H9 (cell line): ENCODE data around the gene SLF1. TPM values are rescaled to one million over a fixed set of nuclear protein-coding genes. Genes with fewer than 3 reads are reported as not detected.

ENCODE experiments used
- DNase-seq: peaks from one replicate; pipeline ENCODE4 v3.0.0-alpha.2; 2017
- H2AFZ ChIP-seq: one replicate; pipeline ENCODE4 v1.6.1; 2013; ENCODE audit warnings: mild to moderate bottlenecking, low read length, control low read depth, moderate library complexity
- H2AK5ac ChIP-seq: 2 replicates; pipeline ENCODE4 v1.6.1; 2013; ENCODE audit warnings: low read length, control low read depth, mixed read lengths; ENCODE audit not compliant: insufficient read length
- H2BK120ac ChIP-seq: one replicate; pipeline ENCODE4 v1.6.1; 2013; ENCODE audit warnings: low read depth, mild to moderate bottlenecking, low read length, control low read depth, inconsistent platforms; ENCODE audit not compliant: poor library complexity, severe bottlenecking
- H2BK12ac ChIP-seq: 2 replicates; pipeline ENCODE4 v1.6.1; 2013; ENCODE audit warnings: low read length, control low read depth, mixed read lengths, low read depth; ENCODE audit not compliant: insufficient read length
- H2BK15ac ChIP-seq: 2 replicates; pipeline ENCODE4 v1.6.1; 2013; ENCODE audit warnings: low read depth, low read length, control low read depth
- H2BK20ac ChIP-seq: one replicate; pipeline ENCODE4 v1.6.1; 2013; ENCODE audit warnings: low read depth, mild to moderate bottlenecking, low read length, control low read depth, inconsistent platforms; ENCODE audit not compliant: poor library complexity, severe bottlenecking
- H2BK5ac ChIP-seq: 2 replicates; pipeline ENCODE4 v1.6.1; 2013; ENCODE audit warnings: low read length, control low read depth, mixed read lengths; ENCODE audit not compliant: insufficient read length
- H3K14ac ChIP-seq: 2 replicates; pipeline ENCODE4 v1.6.1; 2013; ENCODE audit warnings: low read length, control low read depth; ENCODE audit not compliant: insufficient read depth
- H3K18ac ChIP-seq: 2 replicates; pipeline ENCODE4 v1.6.1; 2013; ENCODE audit warnings: low read depth, mild to moderate bottlenecking, mixed read lengths, low read length, control low read depth; ENCODE audit not compliant: insufficient read length
- H3K23ac ChIP-seq: 2 replicates; pipeline ENCODE4 v1.6.1; 2013; ENCODE audit warnings: low read length, control low read depth, mixed read lengths, low read depth; ENCODE audit not compliant: insufficient read length
- H3K23me2 ChIP-seq: 2 replicates; pipeline ENCODE4 v1.6.1; 2013; ENCODE audit warnings: low read depth, mild to moderate bottlenecking, mixed read lengths, low read length, control low read depth; ENCODE audit not compliant: insufficient read length, poor library complexity, severe bottlenecking
- H3K27ac ChIP-seq: 2 replicates; pipeline ENCODE4 v1.5.1; 2013; ENCODE audit warnings: low read length, control low read depth, mixed read lengths, low read depth; ENCODE audit not compliant: insufficient read length
- H3K27me3 ChIP-seq: 2 replicates; pipeline ENCODE4 v1.6.1; 2013; ENCODE audit warnings: low read length, control low read depth, inconsistent platforms; ENCODE audit not compliant: insufficient read depth
- H3K4ac ChIP-seq: 2 replicates; pipeline ENCODE4 v1.6.1; 2013; ENCODE audit warnings: low read depth, mild to moderate bottlenecking, control low read depth, inconsistent platforms, low read length, moderate library complexity
- H3K4me1 ChIP-seq: 2 replicates; pipeline ENCODE4 v1.6.1; 2013; ENCODE audit warnings: low read length, control low read depth, inconsistent platforms; ENCODE audit not compliant: insufficient read depth
- H3K4me2 ChIP-seq: 2 replicates; pipeline ENCODE4 v1.6.1; 2013; ENCODE audit warnings: low read length, control low read depth, mixed read lengths; ENCODE audit not compliant: insufficient read length, insufficient read depth
- H3K56ac ChIP-seq: 2 replicates; pipeline ENCODE4 v1.6.1; 2013; ENCODE audit warnings: low read depth, mild to moderate bottlenecking, mixed read lengths, low read length, control low read depth; ENCODE audit not compliant: insufficient read length
- H3K79me1 ChIP-seq: 2 replicates; pipeline ENCODE4 v1.6.1; 2013; ENCODE audit warnings: low read depth, mild to moderate bottlenecking, moderate library complexity, low read length, control low read depth, inconsistent platforms; ENCODE audit not compliant: insufficient read depth, poor library complexity, severe bottlenecking
- H3K79me2 ChIP-seq: 2 replicates; pipeline ENCODE4 v1.6.1; 2013; ENCODE audit warnings: low read length, control low read depth, inconsistent platforms; ENCODE audit not compliant: insufficient read depth
- H3K9ac ChIP-seq: 2 replicates; pipeline ENCODE4 v1.6.1; 2013; ENCODE audit warnings: low read length, control low read depth, mixed read lengths; ENCODE audit not compliant: insufficient read length; ENCODE audit errors: extremely low read depth
- H3K9me3 ChIP-seq: one replicate; pipeline ENCODE4 v1.6.1; 2013; ENCODE audit warnings: low read depth, low read length, inconsistent platforms; ENCODE audit not compliant: control insufficient read depth
- H3T11ph ChIP-seq: one replicate; pipeline ENCODE4 v1.6.1; 2013; ENCODE audit warnings: mild to moderate bottlenecking, low read length, control low read depth, inconsistent platforms
- H4K20me1 ChIP-seq: one replicate; pipeline ENCODE4 v1.6.1; 2013; ENCODE audit not compliant: control insufficient read depth, insufficient read length, insufficient read depth
- H4K5ac ChIP-seq: 2 replicates; pipeline ENCODE4 v1.6.1; 2013; ENCODE audit warnings: low read depth, mild to moderate bottlenecking, mixed read lengths, low read length, control low read depth; ENCODE audit not compliant: insufficient read length
- H4K8ac ChIP-seq: replicated peaks from 2 replicates; pipeline ENCODE4 v1.6.1; 2013; ENCODE audit warnings: low read length, control low read depth, mixed read lengths, low read depth; ENCODE audit not compliant: insufficient read length
- H4K91ac ChIP-seq: 2 replicates; pipeline ENCODE4 v1.6.1; 2013; ENCODE audit warnings: low read depth, mild to moderate bottlenecking, moderate library complexity, mixed read lengths, low read length, control low read depth; ENCODE audit not compliant: insufficient read length
- H3K27ac Mint-ChIP-seq, 3 experiments: 2 replicates in 2 of 3; 3 replicates in 1 of 3; pipeline ENCODE4 v1.8.0; 2020 to 2021; ENCODE audit warnings: mixed read lengths in 3 of 3, mild to moderate bottlenecking in 1 of 3, moderate library complexity in 1 of 3
- H3K27me3 Mint-ChIP-seq: 2 replicates; pipeline ENCODE4 v1.8.0; 2021; ENCODE audit warnings: low read depth, mild to moderate bottlenecking, moderate library complexity, mixed read lengths
- H3K36me3 Mint-ChIP-seq, 3 experiments: 2 replicates in 2 of 3; 3 replicates in 1 of 3; pipeline ENCODE4 v1.8.0; 2020 to 2021; ENCODE audit warnings: low read depth in 3 of 3, mixed read lengths in 3 of 3; ENCODE audit not compliant: insufficient read depth in 1 of 3
- H3K4me1 Mint-ChIP-seq, 2 experiments: 2 replicates each; pipeline ENCODE4 v1.8.0; 2020; ENCODE audit warnings: mixed read lengths in 2 of 2
- H3K4me3 Mint-ChIP-seq, 2 experiments: 2 replicates in 1 of 2; 3 replicates in 1 of 2; pipeline ENCODE4 v1.8.0; 2020 to 2021; ENCODE audit warnings: mild to moderate bottlenecking in 2 of 2, mixed read lengths in 2 of 2, moderate library complexity in 1 of 2
- H3K9me3 Mint-ChIP-seq, 2 experiments: 2 replicates in 1 of 2; 3 replicates in 1 of 2; pipeline ENCODE4 v1.8.0; 2020; ENCODE audit warnings: mild to moderate bottlenecking in 2 of 2, mixed read lengths in 2 of 2, moderate library complexity in 1 of 2
- CTCF ChIP-seq: fragments of 200-600 bp; sonication (generic); conservative IDR thresholded peaks from 3 replicates; pipeline ENCODE4 v1.8.0; 2021; ENCODE audit warnings: antibody characterized with exemption, mild to moderate bottlenecking
- WGBS: extraction: QIAGEN DNeasy Blood & Tissue Kit; methylation state at CpG from one replicate; pipeline ENCODE4 v1.1.7; 2013; ENCODE audit warnings: missing lambda C conversion rate, low lambda C conversion rate, mixed read lengths; ENCODE audit not compliant: insufficient read length; ENCODE audit errors: extremely low coverage; 5-methylcytosine and 5-hydroxymethylcytosine counted together
- total RNA-seq: library from RNA; stranded (reverse); gene quantifications from 2 replicates; pipeline ENCODE4 v1.2.1, GENCODE V29; 2021

Gene SLF1
- total RNA-seq, 1 experiment from 2014 or later: 12.5 TPM

- no peak overlapping the region for H3T11ph ChIP-seq
- H3K56ac ChIP-seq: no peak overlapping the region
- H3K18ac ChIP-seq: no peak overlapping the region
- no peak for TF ChIP-seq CTCF
- H2BK15ac ChIP-seq: no peak overlapping the region
- H3K27me3 ChIP-seq: no peaks in the 10 kb centered on the region
- no peak for DNase-seq
- no peaks in the 10 kb centered on the region for H4K20me1 ChIP-seq
- Mint-ChIP-seq H3K9me3 (no peaks in the 10 kb centered on the region), H3K4me3 (no peak overlapping the region), H3K27ac (peak overlapping the region in 1 of 3 experiments; percentile 0; a peak in 1 of 7 replicates), H3K4me1 (peaks cover 16 to 19% of the 10 kb centered on the region in 2 experiments), H3K27me3 (no peaks in the 10 kb centered on the region; the same call in 1 of the 2 replicates), H3K36me3 (no peaks in the 10 kb centered on the region)
- no peak overlapping the region for H2AK5ac ChIP-seq
- H3K4ac ChIP-seq: no peak overlapping the region
- no peak overlapping the region for H2BK12ac ChIP-seq
- 100% methylated on average over 2 of the region's 4 CpGs for WGBS
- H4K5ac ChIP-seq: no peak overlapping the region
- H2AFZ ChIP-seq: no peak overlapping the region
- H3K4me2 ChIP-seq: no peak overlapping the region
- H2BK20ac ChIP-seq: no peak overlapping the region
- no peaks in the 10 kb centered on the region for H3K79me2 ChIP-seq
- H3K79me1 ChIP-seq: no peaks in the 10 kb centered on the region
- H2BK5ac ChIP-seq: no peak overlapping the region
- H3K9me3 ChIP-seq: no peaks in the 10 kb centered on the region
- no peak overlapping the region for H3K27ac ChIP-seq
- no peak overlapping the region for H4K91ac ChIP-seq
- H3K9ac ChIP-seq: no peak overlapping the region
- H2BK120ac ChIP-seq: no peak overlapping the region
- no peaks in the 10 kb centered on the region; the same call in 1 of the 2 replicates for H3K4me1 ChIP-seq
- H3K23ac ChIP-seq: no peak overlapping the region
- no peak overlapping the region for H4K8ac ChIP-seq
- H3K23me2 ChIP-seq: no peaks in the 10 kb centered on the region
- H3K14ac ChIP-seq: no peak overlapping the region
Measured at GRCh38 chr5:94575196-94575595, 43.3 kb upstream of the SLF1 start.
